Measurements from ENCODE around the gene ACTL6B.

DNA sequence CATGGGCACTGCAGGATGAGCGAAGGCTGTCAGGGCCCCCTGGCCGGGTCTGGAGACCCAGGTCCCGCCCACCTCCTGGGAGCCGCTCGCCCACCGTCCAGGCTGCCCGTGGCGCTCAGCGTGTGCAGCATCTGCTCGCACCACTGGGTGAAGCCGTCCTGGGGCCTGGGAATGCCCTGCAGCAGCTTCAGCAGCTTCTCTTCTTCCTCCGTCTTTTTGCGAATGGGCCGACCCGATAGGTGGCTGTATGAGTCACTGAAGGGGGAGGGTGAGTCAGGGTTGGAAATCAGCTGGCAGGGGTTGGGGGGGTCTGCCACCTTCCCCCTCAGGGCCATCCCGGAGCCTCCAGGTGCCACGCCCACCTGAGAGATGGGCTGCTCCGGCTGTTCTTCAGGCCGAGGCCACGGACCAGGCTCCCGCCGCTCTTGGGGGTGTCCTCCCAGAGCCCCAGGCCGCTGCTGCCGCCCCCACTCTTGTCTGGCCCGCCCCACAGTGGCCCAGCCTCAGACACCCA is 26.0 kb upstream of the ACTL6B start:
- TF ChIP-seq, protein P1, sequence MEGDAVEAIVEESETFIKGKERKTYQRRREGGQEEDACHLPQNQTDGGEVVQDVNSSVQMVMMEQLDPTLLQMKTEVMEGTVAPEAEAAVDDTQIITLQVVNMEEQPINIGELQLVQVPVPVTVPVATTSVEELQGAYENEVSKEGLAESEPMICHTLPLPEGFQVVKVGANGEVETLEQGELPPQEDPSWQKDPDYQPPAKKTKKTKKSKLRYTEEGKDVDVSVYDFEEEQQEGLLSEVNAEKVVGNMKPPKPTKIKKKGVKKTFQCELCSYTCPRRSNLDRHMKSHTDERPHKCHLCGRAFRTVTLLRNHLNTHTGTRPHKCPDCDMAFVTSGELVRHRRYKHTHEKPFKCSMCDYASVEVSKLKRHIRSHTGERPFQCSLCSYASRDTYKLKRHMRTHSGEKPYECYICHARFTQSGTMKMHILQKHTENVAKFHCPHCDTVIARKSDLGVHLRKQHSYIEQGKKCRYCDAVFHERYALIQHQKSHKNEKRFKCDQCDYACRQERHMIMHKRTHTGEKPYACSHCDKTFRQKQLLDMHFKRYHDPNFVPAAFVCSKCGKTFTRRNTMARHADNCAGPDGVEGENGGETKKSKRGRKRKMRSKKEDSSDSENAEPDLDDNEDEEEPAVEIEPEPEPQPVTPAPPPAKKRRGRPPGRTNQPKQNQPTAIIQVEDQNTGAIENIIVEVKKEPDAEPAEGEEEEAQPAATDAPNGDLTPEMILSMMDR (IDR thresholded peaks at IDR 0.05) = no peak
- no peak for TF ChIP-seq POLR2A (IDR thresholded peaks at IDR 0.05)
- no peak for TF ChIP-seq POLR2AphosphoS5 (IDR thresholded peaks at IDR 0.05)
- TF ChIP-seq EP300 (IDR thresholded peaks at IDR 0.05) = no peak
